HG02884 (cell line): Measurements from ENCODE around the gene ARPC4.
"Not testable (repeated sequence)": the region's sequence is repeated elsewhere in the genome, so short reads cannot be mapped to it uniquely, and the experiment has no call there.

Experiments
- ATAC-seq: cut with Tn5 transposase; IDR thresholded peaks from one replicate; pipeline ENCODE4 v1.9.1; 2021; ENCODE audit warnings: mild to moderate bottlenecking, moderate library complexity; ENCODE audit not compliant: unreplicated experiment

ARPC4 gene

DNA sequence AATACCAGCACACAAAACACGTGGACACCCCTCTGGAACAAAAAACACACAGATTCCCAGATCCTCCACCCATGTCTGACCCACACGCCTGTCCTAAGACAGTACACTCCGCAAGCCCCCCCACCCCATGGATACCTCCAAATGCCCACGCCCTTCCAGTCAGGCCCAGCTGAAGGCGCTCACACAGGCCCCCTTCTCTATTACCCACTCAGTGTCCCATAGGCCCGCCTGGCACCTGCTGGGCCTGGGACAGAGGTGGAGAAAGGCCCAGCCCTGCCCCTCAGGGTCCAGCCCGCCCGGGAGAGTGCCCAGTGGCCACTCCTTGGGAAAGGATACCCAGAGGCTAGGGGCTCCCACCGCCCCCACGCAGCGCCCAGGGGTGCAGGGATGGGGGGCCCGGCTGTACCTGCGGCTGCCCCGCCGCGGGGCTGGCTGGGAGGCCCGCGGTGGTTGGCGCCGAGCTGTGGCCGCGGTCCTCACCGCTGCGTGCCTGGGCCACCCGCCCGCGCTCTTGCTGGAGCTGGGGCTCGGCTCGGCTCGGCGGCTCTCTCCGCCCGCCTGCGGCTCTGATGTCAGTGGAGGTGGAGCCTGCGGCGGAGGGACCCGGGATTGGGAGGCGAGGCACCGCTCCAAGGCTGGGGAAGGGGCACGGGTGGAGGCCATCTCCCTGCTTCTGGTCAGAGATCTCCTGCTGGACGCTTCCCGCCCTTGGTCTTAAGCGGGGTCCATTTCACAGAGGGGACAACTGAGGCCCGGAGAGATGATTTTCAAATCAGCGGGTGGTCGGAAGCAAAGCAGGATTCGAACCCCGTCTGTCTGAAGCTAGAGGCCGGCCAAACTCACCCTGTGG lies 23.2 kb upstream of the ARPC4 start, which contains the start of gene CAMK1:
TSS of gene CAMK1 (minus strand) at position 522 of the 850 bp plus-strand sequence. CDS start 2,198 bp downstream, outside the sequence.
- ATAC-seq = peak; percentile 74

DNA sequence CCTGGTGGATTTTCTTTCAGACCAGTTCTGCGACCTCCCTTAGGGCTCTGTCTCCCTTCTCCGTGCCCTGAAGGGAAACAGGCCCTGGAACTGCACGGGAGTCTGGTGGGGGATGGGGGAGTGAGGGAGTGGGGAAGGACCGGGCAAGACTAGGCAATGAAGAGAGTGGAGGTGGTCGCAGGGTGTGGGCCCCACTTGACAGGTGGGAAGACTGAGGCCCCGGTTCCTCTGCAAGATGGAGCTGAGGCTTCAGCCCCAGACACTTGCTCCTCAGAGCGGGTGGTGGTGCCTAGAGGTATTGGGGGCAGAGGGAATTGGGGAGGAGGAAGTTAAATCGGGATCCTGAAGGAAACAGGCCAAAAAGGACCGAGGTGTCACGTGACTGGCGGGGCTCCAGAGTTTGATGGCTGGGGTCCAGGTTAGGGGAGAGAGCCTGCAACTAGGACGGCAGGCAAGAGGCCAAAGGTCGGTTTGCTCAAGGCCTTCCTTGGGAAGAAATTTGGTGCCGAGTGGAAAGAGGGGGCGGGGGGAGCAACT lies 22.5 kb upstream of the ARPC4 start:
- ATAC-seq = no peak

DNA sequence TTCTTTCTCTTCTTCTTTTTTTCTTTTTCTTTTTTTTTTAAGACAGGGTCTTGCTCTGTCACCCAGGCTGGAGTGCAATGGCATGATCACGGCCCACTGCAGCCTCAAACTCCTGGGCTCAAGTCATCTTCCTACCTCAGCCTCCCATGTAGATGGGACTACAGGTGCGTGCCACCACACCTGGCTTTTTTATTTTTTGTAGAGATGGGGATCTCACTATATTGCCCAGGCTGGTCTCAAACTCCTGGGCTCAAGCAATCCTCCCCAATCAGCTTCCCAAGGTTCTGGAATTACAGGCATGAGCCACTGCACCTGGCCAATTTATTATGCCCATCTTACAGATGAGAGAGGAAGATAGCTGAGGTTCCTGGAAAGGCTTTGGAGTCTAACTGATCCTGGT lies 21.9 kb upstream of the ARPC4 start:
- ATAC-seq = not testable (repeated sequence)

DNA sequence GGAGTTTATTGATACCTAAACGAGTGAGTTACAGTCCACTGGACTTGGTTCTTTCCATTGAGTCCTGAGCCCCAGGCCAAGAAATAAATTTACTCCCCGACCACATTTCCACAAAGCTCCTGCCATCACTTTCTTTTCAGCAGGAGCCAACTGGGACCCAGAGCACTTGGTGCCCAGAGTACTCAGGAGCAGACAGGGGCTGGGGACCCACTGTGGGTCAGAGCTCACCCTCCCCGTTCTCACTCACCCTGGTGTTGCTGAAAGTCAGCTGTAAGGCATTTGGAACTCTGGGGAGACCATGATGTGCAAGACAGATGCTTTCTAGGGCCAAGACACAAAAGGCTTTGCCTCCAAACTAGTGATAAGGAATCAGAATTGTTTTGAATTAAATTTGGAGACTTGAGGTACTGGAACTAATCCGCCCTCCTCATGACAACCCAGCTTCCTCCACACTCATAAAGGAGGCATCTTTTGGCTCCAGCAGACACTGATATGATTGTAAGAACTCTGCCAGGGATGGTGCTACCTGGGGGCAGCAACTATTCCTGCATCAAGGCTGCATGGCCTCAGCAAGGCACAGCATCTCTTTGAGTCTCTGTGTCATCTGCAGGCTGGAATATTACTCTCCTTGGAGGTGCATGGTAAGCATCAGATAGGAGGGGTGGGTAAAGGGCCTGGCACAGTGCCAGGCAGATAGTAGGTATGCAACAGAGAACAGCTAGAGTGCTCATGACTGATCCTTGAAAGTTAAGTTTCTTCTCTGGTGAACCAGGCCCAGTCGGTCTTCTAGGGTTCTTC lies 15.8 kb upstream of the ARPC4 start:
- no peak for ATAC-seq

DNA sequence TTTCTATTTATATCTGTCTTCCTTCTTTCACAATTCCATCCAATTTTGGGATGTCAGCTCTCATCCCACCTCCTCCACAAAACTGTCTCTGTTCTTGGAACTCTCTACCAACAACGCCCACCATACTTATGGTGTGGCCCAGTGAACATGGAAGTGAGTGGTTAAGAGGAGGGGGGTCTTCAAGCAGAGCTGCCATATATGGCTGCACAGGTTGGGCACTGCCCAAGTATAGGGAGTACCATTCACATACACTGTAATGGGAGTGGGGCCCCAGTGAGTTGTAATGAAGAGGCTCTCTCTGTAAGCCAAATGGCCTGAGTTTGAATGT lies 15.2 kb upstream of the ARPC4 start:
- ATAC-seq = no peak

DNA sequence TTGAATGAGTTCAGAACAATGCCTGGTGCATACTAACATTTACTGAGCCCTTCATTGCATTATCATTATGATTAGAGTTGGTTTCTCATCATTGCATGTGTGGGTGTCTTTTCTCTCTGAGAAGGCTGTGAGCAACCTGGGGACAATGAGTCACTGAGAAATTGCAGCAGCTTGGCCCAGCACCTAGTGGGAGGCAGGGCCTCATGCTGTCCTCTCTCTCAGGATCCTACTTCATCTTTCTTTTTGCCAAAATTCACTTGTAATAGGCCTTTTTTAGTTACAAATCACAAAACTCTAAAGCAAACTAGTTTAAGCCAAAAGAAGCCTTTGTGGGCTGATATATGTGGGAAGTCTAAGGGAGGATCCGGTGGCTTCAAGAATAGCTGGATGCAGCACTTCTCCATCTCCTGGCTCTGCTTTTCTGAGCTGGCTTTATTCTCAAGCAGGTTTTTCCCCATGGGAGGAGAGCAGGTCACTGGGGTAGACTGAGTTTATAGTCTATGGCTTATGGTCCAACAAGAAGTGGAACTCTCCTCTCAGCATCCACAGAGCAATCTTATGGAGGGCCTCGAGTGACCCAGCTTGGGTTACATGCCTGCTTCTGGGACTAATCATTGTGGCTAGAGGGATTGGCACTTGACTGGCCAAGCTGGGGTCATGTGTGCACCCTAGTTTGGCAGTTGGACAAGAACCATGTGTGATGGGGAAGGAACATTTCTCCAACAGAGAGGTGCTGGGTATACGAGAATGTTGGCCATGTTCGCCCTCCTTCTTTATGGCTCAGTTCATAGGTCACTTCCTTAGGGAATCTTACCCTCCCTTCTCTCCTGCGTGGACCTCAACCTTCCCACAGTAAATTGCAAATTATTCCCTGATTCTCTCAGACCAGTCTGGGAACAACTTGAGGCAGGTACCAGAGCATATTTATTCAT lies 14.5 kb upstream of the ARPC4 start:
- ATAC-seq = no peak

DNA sequence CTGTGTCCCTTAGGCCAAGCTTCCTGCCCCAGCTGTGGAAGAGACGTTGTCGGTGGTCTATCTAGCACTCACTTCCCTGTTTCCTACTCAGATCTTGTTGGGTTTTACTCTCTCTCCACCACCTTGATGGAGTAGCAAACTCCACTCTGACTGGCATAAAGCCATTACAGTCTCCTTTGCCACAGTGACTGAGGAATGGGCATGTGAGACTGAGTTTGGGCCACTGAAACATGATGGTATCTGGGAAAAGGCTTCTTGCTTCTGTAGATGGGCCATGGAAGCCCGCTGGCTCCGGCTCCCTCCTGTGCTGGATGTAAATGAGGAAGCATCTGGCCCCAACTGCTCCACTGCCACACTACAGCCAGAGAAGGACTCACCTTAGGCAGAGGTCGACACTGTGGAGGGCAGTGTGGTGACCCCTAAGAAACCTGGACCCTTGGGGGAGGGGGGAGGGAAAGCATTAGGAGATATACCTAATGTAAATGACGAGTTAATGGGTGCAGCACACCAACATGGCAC lies 13.7 kb upstream of the ARPC4 start:
- no peak for ATAC-seq

DNA sequence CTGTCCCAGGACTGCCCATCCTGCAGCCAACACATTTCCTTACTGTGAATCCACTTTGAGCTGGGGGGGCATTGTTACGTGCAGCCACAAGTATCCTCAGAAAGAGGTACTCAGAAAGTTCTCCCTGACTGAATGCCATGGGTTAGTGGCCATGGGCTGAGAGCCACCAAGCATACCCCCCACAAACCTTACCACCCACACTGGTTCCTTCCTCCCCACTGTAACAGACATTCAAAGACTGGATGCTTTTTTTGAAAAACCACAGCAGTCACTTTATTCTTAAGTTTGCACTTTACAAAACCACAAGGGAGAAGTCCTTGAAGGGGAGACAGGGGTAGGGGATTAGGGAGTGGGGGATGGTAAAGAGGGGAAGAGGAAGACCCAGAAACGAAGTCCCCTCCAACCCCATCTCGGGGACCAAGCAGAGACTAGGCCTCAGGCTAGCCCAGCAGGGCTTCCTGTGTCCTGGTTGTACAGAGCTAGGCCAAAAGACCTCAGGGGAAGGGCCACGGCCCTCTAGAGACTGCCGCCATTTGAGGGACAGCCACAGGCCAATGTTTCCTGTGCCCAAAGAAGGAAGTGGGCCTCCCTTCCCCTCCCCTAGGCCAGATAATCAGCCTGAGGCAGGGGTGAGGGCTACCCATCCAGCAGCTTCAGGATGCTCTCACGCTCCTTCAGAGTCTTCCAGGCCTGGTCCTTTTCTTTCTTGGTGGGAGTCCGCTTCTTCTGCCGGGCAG lies 13.0 kb upstream of the ARPC4 start:
- peak; percentile 61 for ATAC-seq

DNA sequence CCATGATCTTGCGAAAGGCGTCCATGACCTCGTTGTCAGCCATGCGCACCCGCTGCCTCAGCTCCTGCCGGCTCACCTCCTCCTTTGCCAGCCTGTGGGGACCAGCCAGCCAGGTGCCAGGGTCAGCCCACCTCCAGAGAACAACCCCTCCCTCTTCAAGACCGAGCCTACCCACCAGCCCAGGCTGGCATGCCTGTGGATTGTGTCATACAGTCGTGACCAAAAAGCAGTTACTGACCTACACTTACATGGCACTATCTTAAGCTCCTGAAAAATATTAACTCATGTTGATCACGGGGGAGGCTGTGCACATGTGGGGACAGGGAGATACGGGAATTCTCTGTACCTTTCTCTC lies 12.4 kb upstream of the ARPC4 start:
- ATAC-seq = no peak

DNA sequence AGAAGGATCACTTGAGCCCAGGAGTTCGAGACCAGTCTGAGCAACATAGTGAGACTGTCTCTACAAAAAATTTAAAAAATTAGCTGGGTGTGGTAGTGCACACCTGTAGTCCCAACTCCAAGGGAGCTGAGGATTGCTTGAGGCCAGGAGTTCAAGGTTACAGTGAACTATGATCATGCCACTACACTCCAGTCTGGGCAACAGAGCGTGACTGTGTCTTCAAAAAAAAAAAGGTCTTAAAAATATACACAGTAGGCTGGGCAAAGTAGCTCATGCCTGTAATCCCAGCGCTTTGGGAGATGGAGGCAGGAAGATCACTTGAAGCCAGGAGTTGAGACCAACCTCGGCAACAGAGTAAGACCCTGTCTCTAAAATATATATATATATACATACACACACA lies 12.0 kb upstream of the ARPC4 start:
- ATAC-seq = no peak

DNA sequence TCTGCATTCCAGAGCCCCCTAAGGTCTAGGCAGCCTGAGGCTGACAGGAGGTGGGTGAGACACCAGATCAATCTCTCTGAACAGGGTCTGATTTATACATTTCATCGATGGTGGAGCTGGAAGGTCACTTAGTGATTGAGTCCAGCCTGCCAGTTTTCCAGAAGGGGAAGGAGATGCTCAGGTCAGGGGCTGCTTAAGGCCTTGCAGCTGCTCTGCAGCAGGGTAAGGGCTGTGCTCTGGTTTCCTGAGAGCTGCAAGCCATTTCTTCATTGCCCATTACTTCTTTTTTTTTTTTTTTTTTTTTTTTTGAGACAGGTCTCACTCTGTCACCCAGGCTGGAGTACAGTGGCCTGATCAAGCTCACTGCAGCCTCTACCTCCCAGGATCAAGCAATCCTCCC lies 11.3 kb upstream of the ARPC4 start:
- ATAC-seq = no peak

DNA sequence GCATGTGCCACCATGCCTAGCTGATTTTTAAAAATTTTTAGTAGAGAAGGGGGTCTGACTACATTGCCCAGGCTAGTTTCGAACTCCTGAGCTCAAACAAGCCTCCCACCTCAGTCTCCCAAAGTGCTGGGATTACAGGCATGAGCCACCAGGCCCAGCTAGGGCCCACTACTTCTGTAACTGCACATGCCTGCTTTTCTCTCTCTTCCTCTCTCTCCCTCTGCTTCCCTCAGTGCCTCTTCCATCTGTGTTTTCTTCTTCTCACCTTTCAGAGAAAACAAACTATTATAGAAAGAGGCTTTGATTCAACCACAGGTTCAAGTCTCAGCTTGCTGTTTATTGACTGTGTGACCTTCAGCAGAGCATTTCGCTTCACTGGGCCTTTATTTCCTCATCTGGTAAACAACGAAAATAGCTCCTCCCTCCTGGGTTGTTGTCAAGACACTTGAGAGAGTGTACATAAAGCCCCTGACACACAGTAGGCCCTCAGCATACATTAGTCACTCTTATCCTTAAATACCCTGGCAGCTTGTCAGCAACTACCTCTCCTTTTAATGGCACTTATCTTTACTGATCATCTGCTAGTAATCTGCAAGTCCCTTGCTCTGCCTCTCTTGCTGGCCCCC lies 10.8 kb upstream of the ARPC4 start:
- no peak for ATAC-seq

DNA sequence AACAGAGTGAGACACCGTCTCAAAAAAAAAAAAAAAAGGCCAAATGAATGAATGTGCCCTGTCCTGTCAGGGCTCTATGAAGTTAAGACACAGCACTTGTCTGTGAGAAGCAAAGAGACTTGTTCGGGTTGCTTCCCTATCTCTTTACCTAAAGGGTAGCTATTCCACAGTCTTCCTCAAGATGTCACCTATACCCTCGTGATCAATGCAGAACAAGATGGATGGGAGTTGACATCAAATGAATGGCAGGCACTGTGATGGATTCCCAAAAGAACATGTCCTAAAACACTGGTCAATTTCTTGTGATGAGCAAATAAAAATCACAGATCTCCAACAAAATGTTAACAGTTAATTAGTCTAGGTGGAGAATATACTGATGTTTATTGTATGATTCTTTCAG lies 10.1 kb upstream of the ARPC4 start:
- ATAC-seq = no peak

DNA sequence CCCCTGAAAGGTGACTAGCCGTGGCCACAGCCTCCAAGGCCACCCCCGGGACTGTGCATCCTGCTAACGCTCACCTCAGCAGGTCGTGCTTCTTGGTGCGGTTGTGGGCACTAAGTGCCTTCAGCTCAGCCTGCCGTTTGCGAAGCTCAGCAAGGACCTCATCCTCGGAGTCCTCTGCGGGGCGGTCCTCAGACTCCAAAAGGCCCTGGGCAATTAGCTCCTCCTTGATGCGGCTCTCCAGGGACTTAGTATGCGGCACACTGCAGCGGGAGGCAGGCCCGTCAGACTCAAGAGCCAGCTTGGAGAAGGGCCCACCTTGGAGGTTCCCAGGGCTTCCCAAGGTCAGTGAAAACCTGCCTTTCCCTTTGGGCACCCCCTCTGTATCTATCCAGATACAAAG lies 8.9 kb upstream of the ARPC4 start:
- ATAC-seq = no peak

DNA sequence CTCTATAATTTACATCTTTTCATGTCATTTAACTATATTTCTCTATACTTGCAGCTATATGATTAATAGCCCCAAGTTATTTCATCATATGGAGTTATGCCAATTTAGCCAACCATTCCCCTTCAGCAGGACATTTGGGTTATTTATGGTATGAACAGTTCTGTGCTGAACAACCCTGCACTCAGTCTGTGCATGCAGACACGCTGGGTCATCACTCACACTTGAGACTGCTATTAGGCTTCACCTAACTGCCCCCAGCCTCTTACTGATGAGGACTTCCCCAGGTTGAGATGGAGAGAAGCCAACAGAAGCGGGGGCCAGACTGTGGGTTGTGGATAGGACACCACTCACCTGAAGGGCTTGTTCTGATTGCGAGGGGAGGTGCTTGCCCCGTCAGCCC lies 7.9 kb upstream of the ARPC4 start:
- ATAC-seq = no peak

DNA sequence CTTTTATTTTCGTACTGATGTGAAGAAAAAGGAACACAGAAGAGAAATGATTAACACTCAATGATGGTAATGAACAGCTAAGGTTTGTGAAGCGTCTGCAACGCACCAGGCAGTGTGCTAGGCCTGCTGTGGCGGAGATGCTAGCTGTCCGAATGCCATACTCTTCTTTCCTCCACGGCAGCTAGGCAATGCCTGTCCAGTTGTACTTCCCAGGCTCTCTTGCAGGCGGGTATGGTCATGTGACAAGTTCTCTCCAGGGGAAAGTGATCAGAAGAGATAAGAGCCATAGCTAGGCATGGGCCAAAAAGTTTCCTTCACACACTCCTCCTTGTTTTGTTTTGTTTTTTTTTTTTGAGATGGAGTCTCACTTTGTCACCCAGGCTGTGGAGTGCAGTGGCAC lies 7.3 kb upstream of the ARPC4 start:
- no peak for ATAC-seq

DNA sequence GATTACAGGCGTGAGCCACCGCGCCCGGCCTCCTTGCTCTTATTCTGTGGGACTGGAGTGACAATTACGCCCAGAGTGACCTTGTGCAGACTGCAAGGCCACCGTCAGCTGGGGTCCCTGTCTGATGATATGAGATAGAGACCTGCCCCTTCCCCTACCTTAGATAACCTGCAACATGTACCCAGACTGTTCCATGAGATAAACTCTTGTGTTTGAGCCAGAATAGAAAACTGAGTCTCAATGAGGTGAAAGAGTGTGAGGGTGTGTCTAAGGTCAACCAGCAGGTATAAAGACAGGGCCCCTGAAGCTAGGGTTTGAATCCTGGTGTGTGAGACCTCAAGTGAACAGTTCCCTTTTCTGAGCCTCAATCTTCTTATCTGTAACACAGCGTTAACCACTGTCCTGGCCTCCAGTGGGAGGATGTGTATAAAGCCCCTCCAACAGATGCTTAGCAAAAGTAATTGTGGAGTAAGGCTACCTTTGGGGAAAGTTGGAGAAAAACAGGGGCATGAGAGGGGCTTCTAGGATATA lies 6.6 kb upstream of the ARPC4 start:
- ATAC-seq = no peak

DNA sequence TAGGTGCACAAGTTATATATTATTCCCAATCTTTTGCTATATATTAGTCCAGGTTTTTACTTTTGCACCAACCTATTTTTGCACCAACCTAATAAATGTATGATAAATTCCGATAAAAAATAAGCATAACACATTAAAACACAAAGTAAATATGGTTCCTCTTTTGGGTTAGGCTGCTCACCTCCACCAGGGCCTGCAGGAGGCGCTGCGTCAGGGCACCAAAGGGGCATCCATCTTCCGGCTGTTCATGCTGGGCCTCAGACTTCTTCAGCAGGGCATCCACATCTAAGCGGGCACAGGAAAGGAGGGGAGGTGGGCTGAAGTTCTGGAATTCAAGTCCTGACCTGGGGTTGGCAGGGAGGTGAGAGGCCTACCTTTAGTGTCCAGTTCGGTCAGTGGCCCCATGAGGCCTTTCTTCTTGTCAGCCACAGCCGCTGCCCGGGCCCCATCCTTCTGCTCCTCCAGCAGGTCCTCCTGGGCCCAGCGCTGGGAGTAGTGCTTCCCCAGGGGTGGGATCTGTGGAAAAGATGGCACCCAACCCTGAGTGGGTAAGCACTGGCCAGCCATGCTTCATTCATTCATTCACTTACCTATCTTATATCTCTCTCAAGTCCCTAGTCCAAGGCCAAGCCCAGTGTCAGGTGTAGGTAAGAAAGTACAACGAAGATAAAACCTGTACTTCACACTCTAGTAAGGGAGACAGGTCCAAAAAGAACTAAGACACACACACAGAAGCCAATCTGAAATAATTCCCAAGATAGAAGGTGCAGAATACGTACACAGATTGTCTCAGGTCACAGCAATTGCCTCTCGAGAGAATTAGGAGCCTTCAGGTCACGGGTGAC lies 5.8 kb upstream of the ARPC4 start:
- ATAC-seq = no peak
